Testis (tissue), 3 donors: ENCODE data around the gene FMO2. TPM values are rescaled to one million over a fixed set of nuclear protein-coding genes. Genes with fewer than 3 reads are reported as not detected.

Experiments
- DNase-seq: peaks from one replicate; pipeline ENCODE4 v3.0.0-alpha.2; 2019
- H3K27ac ChIP-seq, 2 donors: fragments of 200-600 bp; sonication (generic); one replicate each; pipeline ENCODE4 v1.5.1; 2019
- H3K27me3 ChIP-seq: fragments of 200-600 bp; sonication (generic); one replicate; pipeline ENCODE4 v1.5.1; 2019
- H3K36me3 ChIP-seq: fragments of 200-600 bp; sonication (generic); one replicate; pipeline ENCODE4 v1.5.1; 2017; ENCODE audit warnings: low read depth; ENCODE audit errors: missing control alignments
- H3K4me1 ChIP-seq: fragments of 200-600 bp; sonication (generic); one replicate; pipeline ENCODE4 v1.5.1; 2019
- H3K4me3 ChIP-seq, 2 donors: fragments of 200-600 bp; sonication (generic); one replicate each; pipeline ENCODE4 v1.5.1; 2017 to 2019
- H3K9me3 ChIP-seq: fragments of 200-600 bp; sonication (generic); one replicate; pipeline ENCODE4 v1.5.1; 2017
- POLR2A ChIP-seq: fragments of 450-650 bp; IDR thresholded peaks from one replicate; pipeline ENCODE4 v1.6.1; 2017; ENCODE audit warnings: antibody characterized with exemption, mild to moderate bottlenecking, moderate library complexity
- WGBS, 2 donors: methylation state at CpG; one replicate each; pipeline ENCODE4 v1.1.5; 2018; 5-methylcytosine and 5-hydroxymethylcytosine counted together
- intact Hi-C: fragments of 100-400 bp; cut with DNase I; formaldehyde crosslinking; loops from one replicate; pipeline ENCODE4 v1.15.1; 2023; ENCODE audit warnings: low total_unique reads
- polyA plus RNA-seq: library from polyadenylated mRNA; stranded (reverse); fragments of 350-450 nt; fragmentation: Illumina TruSeq; extraction: RNeasy Lipid Tissue Mini Kit (QIAGEN cat#74804); gene quantifications from one replicate; pipeline ENCODE4 v1.2.3, GENCODE V29; 2014; ENCODE audit warnings: low read depth, low replicate concordance; ENCODE audit not compliant: insufficient read depth
- total RNA-seq, 2 donors: library from RNA; depleted of rRNA; stranded (reverse); fragments of >200 nt; gene quantifications; one replicate each; pipeline ENCODE4 v1.2.3, GENCODE V29; 2016
- TF ChIP-seq, protein P1 (sequence below), 3 experiments: fragments of 450-650 bp in 2 of 3; fragments of 200-600 bp in 1 of 3; sonication (generic) in 1 of 3; IDR thresholded peaks; one replicate each; pipeline ENCODE4 v1.5.1; 2016 to 2019; ENCODE audit warnings: antibody characterized with exemption in 3 of 3, mild to moderate bottlenecking in 2 of 3, moderate library complexity in 1 of 3

FMO2 gene
- total and polyA plus RNA-seq, 3 donors from 2014 or later, result 2.5 to 3.4 (median 3.2) TPM

DNA sequence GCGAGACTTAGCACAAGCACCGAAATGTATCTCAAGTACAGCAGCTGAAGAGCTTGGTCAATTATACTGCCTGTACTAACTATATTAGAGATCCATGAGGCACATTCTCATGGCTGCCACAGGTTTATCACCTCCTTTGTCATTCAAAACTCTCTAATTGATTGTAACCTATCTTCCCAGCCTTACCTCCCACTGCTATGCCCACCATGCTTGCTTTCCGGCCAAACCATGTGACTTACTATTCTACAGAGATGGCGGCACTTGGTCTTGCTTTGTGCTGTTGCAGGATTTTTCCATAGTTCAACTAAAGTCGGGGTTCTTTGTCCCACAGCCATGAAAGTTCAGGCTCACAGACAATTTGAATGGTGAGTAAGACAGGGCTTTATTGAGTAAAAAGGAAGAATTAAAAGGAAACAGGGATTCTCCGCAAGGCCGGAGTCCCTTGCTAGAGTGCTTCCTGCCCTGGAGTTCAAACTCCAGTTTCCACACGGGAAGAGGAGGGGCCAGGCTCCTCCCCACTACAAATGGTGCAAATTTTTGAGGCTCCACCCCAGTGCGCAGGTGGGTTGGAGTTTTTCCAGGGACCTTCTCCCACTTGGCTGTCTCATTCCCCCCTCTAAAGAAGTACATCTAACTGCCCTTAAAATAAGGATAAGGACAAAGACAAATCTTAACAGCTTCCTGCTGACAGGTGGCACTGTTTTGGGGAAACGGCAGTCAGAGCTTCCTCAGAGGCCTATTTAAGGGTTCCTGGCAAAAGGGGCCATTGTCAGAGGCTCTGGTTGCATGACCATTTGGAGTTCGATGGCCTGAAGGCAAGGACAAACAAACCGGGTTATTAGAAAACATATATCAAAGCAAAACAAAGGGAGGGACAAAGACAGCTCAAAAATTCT is 28.7 kb downstream of the FMO2 start:
- Histone ChIP-seq H3K27ac (no peak overlapping the region), H3K4me1 (peaks cover 7% of the 10 kb centered on the region), H3K9me3 (no peaks in the 10 kb centered on the region), H3K27me3 (no peaks in the 10 kb centered on the region), H3K36me3 (no peaks in the 10 kb centered on the region), H3K4me3 (no peak overlapping the region)
- intact Hi-C loops, result no loop called here
- DNase-seq, result no peak
- no peak for TF ChIP-seq POLR2A
- TF ChIP-seq, protein P1, sequence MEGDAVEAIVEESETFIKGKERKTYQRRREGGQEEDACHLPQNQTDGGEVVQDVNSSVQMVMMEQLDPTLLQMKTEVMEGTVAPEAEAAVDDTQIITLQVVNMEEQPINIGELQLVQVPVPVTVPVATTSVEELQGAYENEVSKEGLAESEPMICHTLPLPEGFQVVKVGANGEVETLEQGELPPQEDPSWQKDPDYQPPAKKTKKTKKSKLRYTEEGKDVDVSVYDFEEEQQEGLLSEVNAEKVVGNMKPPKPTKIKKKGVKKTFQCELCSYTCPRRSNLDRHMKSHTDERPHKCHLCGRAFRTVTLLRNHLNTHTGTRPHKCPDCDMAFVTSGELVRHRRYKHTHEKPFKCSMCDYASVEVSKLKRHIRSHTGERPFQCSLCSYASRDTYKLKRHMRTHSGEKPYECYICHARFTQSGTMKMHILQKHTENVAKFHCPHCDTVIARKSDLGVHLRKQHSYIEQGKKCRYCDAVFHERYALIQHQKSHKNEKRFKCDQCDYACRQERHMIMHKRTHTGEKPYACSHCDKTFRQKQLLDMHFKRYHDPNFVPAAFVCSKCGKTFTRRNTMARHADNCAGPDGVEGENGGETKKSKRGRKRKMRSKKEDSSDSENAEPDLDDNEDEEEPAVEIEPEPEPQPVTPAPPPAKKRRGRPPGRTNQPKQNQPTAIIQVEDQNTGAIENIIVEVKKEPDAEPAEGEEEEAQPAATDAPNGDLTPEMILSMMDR (IDR thresholded peaks at IDR 0.05), result no peak
- WGBS, 2 donors, result 75 to 81% methylated on average over 12 of the region's 12 CpGs

DNA sequence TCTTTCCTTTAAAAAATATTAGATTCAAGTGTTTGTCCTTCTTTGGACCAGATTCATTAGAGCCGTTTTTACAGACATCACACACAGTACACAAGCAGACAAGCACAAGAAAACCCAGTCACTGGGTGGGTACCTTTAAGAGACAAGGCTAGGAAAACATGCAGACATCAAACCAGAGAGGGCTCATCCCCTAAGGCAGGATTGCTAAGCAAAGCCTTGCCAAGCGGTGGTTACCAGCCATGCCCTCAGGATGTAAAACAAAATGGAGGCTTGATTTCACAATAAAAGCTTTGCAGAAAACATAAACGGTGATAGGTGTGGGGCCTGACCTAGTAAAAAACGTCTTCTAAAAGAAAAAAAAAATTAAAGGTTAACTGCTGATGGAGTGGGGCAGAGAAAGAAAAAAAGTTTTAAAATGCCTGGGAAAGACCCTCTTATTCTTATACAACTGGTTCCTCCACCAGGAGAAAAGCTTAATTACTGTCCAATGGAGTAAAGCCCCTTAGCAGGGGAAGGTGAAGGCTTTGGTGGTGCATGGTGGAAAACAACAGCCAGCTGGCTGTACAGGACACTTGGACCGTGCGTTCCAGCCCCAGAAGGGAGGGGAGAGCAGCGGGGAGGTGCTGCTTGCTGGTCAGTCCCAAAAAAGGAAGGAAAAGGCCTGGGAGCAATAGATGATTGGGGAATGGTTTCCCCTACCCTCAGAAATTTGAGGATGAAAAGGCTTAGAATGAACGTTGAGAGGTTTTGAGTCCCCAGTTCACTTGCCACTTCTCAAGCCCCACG is 32.8 kb downstream of the FMO2 start:
- Histone ChIP-seq H3K9me3 (no peaks in the 10 kb centered on the region), H3K4me3 (no peak overlapping the region), H3K27ac (no peak overlapping the region), H3K27me3 (no peaks in the 10 kb centered on the region), H3K36me3 (no peaks in the 10 kb centered on the region), H3K4me1 (peaks cover 13% of the 10 kb centered on the region)
- intact Hi-C loops, result no loop called here
- DNase-seq, result no peak
- WGBS, 2 donors, result 61 to 64% methylated on average over 9 of the region's 9 CpGs
- TF ChIP-seq, protein P1 (IDR thresholded peaks at IDR 0.05), result no peak

DNA sequence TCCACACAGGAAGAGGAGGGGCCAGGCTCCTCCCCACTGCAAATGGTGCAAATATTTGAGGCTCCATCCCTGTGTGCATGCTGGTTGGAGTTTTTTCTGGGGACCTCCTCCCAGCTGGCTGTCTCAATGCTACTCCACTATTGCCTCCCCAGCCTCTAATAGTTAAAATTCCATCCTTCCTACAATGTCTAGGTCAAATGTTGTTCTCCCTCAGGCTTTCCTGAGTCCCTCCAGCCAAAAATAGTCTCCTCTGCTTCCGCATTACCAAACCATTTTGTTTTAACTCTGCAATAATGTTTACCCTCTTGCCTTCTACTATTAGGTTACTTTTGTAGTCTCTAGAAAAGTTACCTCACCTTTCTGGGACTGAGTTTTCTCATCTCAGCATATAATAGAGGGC is 33.6 kb downstream of the FMO2 start:
- intact Hi-C loops, result no loop called here
- Histone ChIP-seq H3K4me1 (peaks cover 13% of the 10 kb centered on the region), H3K36me3 (no peaks in the 10 kb centered on the region), H3K9me3 (no peaks in the 10 kb centered on the region), H3K27ac (peak overlapping the region in 1 of 2 donors; percentile 79), H3K4me3 (no peak overlapping the region), H3K27me3 (no peaks in the 10 kb centered on the region)
- TF ChIP-seq, protein P1 (IDR thresholded peaks at IDR 0.05), result no peak
- TF ChIP-seq POLR2A, result no peak
- DNase-seq, result no peak
- WGBS, 2 donors, result 52 to 73% methylated on average over 1 of the region's 1 CpG

DNA sequence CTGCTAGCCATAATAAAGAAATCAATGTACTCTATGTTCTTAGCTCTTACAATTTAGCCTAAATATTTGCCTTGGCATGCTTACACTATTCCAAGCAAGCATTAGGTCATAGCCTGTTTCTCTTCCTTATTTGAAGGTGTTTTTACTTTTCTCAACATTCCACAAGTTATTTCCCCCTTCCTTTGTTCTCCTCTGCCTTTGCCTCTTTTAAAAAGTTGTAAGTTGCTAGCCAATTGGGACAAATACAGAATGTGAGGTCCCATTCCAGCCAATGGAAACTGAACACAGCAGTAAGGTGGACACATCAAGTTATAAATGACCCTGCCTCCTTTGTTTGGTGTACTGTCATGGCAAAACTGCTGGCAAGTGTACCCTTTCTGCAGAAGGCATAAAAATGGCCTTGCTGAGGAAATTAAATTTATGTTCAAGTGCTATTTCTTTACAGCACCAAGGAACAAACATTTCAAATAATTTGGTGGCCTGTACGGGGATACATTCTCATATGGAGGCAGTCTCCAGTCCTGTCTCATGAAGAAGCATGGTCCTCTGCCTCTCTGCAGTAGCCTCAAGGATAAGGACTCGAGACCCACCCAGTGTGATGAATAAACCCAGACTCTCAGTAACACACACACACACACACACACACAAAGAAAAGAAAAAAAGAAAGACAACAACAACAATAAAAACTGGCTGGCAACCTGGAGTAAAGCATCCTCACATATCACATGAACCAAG is 34.4 kb downstream of the FMO2 start:
- Histone ChIP-seq H3K27ac (peak overlapping the region in 1 of 2 donors; percentile 79), H3K9me3 (no peaks in the 10 kb centered on the region), H3K4me1 (peaks cover 13% of the 10 kb centered on the region), H3K4me3 (no peak overlapping the region), H3K36me3 (no peaks in the 10 kb centered on the region), H3K27me3 (no peaks in the 10 kb centered on the region)
- WGBS, 2 donors, result 65 to 77% methylated on average over 2 of the region's 2 CpGs
- no peak for DNase-seq
- no peak for TF ChIP-seq POLR2A
- TF ChIP-seq, protein P1 (IDR thresholded peaks at IDR 0.05), result no peak
- intact Hi-C loops, result loop anchor here (10.0 kb wide), 1 partner anchor 135 kb away; no protein-coding TSS in a partner anchor
